GM18511 (cell line): ENCODE data around the gene KCNK1.
A peak's percentile ranks its signal among the peaks of the same experiment; 100 is the strongest.

Experiments
- ATAC-seq: cut with Tn5 transposase; IDR thresholded peaks from one replicate; pipeline ENCODE4 v1.9.1; 2021; ENCODE audit warnings: mild to moderate bottlenecking, moderate library complexity; ENCODE audit not compliant: unreplicated experiment

Gene KCNK1

DNA sequence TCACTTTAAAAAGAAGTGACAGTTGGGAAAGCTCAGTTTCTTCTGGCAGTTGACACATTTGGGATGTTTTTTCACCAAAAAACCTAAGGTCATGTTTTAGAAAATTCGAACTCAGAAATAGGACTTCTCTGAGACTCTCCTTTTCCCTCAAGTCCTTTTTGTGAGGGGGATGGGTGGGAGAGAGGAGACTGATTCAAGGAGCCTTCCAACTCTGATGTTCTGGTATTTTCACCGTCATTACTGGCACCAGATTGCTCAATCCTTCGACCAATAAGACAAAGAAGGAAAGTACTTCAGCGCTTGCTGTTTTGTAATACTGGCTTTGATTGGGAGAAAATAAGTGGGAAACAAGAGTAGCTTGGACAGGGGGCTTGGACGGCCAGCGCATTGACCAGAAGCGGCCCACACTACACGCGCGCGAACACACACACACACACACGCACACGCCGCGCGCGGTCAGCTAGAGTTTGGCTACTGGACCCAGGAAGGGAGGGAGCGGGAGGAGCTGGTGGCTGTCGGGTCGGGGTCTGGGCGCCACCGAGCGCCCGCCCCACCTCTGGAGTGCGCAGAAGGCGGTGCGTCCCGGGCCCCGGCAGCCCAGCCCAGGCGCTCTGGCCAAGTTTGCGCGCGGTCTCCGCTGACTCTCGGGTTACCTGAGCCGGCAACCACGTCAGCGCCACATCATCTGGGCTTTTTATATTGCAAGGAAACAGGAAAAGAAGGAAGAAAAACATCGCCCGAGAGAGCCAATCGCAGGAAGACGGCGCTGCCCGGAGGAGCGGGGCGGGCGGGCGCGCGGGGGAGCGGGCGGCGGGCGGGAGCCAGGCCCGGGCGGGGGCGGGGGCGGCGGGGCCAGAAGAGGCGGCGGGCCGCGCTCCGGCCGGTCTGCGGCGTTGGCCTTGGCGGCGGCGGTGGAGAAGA, at the start of gene KCNK1:
KCNK1 (plus strand) TSS at position 855 of the 921 bp plus-strand sequence; CDS start at position 921, 66 bp downstream.
- no peak for ATAC-seq

DNA sequence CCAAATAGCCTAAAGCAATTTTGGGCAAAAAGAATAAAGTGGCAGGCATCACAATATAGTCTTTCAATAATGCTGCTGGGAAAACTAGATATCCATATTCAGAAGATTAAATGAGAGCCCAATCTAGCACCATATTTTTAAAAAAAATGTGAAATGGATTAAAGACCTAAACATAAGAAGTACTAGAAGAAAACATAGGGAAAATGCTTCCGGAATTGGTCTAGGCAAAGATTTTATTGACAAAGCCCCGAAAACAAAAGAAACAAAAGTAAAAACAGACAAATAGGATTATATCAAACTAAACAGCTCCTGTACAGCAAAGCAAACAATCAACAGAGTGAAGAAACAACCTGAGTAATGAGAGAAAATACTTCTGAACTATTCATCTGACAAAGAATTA, 48.6 kb upstream of the KCNK1 start:
- no peak for ATAC-seq

GRCh38 chr1:233566886-233567285, 47.0 kb upstream of the KCNK1 start:
- ATAC-seq = no peak

DNA sequence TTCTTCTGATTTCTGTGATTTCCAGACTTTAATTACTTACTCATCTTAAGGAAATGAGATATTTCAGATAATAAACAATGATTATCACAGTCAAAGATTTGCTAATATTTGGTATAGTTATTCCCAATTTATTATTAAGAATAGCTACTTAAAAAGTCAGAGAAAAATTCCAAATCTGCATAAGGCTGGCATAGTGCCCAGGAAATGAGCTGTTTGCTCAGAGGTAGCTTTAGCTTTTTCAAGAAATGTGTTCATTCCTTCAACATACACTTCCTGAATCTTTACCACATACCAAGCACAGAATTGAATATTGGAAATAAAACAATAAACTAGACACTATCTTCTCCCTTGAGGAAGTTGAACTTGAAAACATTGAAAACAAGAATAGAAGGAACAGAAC, 44.3 kb upstream of the KCNK1 start:
- ATAC-seq = no peak

- no peak for ATAC-seq
These were observed 43.7 kb upstream of the KCNK1 start for GRCh38 chr1:233570216-233570615.

- no peak for ATAC-seq
These were observed 43.2 kb upstream of the KCNK1 start for GRCh38 chr1:233570706-233571105.

- no peak for ATAC-seq
These were observed 41.0 kb upstream of the KCNK1 start for GRCh38 chr1:233572896-233573295.

GRCh38 chr1:233575450-233575849, 38.5 kb upstream of the KCNK1 start:
- ATAC-seq = no peak

DNA sequence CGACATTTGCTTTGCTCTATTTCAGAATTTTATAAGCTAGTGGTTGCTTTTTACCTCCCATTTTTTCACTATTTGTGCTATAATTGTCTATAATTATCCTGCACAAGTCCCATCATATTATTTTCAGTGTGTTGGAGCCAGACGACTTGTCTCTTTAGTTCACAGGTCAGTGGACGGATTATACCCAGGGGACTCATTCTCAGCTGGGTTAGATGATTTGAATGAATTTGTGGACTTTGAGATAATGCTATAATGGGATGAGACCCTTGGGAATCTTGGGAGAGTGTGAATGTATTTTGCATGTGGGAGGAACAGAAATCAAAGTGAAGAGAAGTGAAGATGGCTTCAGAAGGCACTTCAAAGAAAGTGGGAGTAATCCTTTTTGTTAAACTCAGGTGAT, 31.5 kb upstream of the KCNK1 start:
- ATAC-seq = no peak

- ATAC-seq = no peak
These were observed 29.5 kb upstream of the KCNK1 start for GRCh38 chr1:233584376-233584775.

DNA sequence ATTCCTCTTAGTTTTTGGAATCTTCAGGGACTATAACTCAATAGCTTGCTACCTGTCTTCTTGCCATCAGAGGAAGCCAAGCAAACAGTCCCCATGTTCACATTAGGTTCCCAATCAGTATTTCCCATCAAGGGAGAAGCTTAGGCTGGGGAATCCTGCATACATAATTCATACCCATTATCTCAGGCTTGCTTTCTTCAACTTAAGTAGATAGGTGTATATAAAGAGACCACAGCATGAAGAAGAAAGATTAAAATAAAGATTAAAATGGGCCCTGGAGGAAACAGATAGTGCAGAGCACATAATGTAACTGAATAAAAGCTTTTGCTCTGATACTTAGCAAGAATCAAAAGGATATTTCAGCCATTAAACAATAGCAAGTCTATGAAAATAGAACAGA, 29.0 kb upstream of the KCNK1 start:
- ATAC-seq = no peak

- no peak for ATAC-seq
These were observed 27.6 kb upstream of the KCNK1 start for GRCh38 chr1:233586301-233586700.

DNA sequence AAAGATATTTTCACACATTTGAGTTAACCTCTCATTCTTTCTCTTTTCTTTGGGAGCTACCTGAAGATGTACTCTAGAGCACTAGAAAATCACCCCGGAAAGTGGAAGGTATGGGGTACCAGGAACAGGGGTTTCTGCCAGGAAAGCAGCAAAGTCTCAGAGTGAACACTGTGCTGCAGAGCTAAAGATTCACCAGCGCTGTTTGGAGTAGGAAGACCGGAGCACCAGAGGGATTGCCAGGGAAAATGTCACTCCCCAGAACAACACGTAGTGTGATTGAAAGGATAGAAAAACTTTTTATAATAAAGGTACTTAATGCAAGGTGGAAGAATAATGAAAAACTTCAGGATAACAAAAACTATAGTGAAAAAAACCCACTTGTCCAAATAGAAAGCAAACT, 26.7 kb upstream of the KCNK1 start:
- ATAC-seq = no peak

DNA sequence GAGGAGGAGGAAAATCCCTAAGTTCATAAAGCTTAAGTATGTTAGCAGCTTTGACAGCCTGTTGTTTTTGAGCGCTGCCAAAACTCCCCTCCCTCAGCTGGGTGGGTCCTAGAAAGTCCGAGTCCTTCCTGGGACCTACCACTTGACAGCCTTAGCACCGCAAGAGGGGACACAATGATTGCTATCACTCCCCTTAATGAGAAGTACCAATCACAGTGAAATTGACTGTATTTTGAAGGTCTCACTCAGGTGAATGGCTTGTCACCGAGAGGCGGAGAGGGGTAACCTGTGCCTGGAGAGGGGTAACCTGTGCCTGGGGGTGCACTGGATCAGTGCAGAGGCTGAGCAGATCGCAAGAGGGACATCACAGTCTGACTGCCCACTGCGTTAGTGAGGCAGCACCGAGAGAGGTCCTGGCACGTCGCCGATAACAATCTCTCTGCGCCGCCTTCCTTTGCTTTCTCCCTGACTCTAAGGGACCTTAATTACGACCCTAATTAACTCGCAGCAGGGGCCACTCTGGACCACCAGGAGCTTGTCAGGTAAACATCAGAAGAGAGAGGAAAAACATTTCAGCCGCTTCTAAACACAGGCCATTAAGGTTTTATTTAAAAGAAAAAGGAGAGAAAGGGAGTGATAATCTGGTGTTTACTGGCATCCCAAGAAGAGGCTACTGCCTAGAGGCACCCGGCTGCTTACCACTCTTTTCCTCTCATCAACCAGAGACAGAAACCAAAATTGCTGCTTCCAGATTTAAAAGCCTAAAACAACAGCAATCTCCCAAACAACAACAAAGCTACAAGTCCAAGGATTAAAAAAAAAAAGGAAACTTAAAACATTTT, 25.7 kb upstream of the KCNK1 start:
- ATAC-seq = peak; percentile 68

DNA sequence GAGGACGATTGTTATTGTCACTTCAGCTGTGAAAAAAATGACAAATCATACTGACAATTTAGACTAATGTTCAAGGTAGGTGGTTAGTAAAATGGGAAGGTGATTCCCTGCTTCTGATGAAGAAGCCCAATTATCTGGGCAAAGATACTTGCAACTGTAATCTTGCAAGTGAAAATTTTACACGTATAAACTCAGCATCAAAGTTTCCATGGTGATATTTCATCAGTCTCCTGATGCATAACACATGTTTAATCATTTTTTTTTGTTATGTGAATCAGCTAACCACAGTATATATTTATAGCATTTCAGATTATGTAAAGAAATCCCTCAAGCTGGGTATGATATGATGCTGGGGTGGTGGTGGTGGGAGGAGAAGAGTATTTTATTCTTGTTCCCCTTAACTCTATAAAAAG, 16.4 kb upstream of the KCNK1 start:
- no peak for ATAC-seq

- peak; percentile 85 for ATAC-seq
These were observed 14.9 kb upstream of the KCNK1 start for GRCh38 chr1:233598891-233599541.

DNA sequence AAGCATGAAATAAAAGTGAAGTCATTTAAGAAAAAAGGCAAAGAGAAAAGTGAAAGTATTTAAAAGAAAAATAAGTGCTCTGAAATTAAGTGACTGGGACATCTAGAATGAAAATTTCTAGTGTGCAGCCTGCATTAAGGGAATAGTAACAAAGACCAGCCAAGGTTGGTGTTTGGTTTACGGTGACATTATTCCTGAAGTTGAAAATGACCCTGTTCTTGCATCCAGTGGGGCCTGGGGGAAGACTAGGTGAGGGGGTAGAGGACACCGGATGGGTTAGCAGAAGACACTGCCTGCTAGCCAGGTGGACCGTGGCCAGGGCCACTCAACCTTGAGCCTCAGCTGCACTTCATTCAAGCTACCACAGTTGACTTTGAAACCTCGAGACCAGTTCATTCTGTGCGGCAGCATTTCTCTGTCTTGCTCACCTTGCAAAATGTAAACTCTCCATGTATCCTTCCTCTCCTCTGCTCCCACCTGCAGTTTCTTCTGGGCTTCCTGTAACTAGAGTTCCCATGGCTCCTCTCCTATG, 14.3 kb upstream of the KCNK1 start:
- peak; percentile 50 for ATAC-seq

DNA sequence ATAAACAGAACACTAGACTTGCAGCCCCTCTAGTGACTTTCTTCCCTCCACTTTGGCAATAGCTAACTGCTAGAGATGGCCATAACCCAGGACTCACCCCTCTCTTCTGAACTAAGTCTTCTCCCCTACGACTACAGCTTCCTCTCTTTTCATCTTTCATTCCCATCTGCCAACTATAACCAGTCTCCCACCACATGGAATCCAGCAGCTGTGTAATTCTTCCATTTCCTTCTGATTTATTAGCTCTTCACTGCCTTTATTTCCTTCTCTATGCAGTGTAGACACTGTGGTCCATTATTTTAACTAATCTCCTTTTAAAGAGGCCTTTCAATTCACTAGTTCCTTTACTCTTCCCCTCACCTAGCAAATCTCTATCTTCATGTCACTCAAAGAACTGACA, 13.4 kb upstream of the KCNK1 start:
- no peak for ATAC-seq

DNA sequence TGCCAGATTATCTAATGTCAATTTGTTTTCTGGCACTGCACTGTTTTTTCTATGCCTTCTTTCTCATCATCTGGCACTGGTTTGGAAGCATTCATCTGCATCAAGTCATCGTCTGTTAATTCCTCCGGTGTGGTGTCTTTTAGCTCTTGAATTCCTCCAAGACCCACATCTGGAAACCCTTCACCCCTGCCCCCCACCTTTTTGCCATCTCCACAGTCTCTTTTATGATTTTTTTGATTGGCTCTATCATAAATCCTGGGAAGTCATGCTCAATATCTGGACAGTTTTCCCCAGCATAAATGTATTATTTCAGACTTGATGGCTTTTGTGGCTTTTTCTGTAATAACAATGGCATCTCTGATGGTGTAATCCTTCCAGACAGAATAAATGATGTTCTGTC, 10.4 kb upstream of the KCNK1 start:
- no peak for ATAC-seq

DNA sequence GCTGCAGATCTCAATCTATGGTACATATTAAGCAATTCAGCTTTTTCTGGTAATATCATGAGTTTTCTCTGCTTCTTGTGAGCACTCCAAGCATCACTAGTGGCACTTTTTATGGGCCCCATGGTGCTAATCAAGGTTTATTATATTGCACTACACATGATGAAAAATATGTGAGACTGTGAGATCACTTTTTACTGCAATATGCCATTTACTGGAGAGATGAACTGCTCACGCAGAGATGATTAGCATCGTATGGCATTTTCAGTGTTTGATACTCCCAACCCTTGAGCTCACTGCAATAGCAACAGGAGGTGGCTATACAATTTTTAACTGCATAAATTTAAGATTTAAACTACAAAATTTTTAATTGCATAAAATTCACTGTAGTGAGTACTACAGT, 8.7 kb upstream of the KCNK1 start:
- no peak for ATAC-seq

DNA sequence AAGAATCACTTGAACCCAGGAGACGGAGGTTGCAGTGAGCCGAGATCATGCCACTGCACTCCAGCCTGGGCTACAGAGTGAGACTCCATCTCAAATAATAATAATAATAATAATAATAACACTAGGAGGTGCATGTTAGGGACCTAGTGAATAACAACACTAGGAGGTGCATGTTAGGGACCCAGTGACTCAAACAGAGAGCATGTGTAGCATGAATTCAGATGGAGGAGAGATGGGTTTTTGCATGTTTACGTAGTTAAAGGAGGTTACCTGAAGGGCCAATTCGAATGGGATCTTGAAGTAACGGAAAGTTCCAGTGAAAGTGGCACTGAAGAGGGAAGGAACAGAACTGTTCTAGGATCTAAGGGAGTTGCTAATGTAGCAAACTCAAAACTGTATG, 7.1 kb upstream of the KCNK1 start:
- ATAC-seq = no peak
